GM18507 (cell line): ENCODE data around the gene KLF13.
A peak's percentile ranks its signal among the peaks of the same experiment; 100 is the strongest.

Source experiments
- DNase-seq: peaks from one replicate; pipeline ENCODE4 v3.0.0; 2011; ENCODE audit warnings: low read depth; ENCODE audit not compliant: insufficient read length; ENCODE audit errors: extremely low spot score
- FAIRE-seq: peaks from 2 replicates; lab custom pipeline; 2011; peaks lifted over from hg19 to GRCh38; lab: Jason Lieb, UNC

The KLF13 gene

DNA sequence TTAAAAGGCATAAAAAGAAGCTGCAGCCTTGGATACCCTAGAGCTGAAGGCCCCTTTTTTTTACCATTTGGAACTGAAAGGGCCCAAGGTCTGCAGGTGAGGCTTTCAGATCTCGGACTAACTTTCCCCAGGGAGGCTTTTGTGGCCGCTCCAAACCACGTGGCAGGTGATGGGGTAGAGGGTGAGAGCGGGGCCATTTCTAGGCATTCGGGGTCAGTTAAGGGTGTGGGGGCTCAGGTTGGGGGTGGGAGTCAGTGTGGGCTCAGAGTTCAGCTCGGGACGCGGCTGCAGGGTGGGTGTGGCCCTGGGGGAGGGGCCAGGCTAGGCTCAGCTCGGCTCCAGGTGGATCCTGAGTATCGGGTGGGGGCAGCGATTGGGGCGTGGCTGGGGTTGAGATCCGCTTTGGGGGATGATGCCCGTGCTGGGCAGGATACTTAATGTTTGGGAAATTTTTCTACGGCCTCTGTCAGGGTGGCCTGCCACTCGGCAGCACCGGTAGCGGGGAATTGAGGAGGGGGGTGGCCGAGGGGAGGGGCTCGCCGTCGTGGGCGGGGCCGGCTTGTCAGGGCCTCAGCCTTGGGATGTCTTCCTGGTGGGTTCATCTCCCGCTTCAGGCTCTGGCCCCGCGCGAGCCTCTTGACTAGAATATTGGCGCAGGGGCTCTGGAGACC is 2.5 kb downstream of the KLF13 start:
- DNase-seq (no peak), FAIRE-seq (peak; percentile 89)

DNA sequence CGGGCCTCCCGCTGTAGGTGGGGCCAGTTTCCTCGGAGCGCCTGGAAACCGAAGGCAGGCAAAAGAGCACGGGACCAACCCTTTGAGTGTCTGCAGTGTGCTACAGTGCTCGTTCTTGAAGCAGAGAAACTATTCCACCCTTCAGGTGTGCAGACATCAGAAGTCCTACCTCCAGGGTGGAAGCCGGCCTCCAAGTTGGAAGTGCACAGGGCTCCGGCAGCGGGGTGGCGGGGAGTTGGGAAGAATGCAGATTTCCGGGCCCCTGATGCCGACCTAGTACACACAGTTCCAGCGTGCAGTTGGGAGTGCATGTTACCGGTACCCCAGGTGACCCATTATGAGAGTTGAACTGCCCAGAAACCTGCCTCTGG is 3.0 kb downstream of the KLF13 start:
- no peak for FAIRE-seq
- DNase-seq: no peak

DNA sequence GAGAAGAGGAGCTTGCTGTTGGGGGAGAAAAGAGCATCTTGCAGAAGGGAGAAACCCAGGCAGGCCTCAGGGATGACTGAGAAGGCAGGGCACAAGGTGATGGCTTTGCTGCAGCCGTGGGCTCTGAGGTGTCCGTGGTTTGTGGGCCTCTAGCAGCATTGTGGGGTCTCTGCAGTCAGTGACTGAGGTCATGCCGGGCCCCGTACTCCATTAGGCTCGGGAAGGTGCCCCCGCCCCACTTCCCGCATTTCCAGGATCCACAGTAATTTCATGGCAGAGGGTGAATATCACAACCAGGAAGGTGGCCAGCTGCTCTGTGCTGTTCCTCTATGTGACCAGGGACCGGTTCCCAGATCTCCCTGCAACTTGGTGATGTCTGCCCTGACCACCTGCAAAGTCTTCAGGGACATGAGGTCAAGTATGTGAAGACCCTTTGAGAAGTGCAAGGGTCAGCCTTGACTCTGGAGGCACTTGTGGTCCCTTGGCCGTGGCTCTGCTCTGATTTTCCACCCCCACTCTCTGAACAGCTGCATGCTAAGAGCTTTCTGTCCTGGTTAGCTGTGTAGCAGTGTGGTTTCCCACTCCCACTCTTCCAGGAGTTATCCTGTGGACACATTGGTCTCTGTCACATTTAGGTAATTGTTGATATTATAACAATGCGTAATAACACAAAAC is 3.6 kb downstream of the KLF13 start:
- FAIRE-seq: no peak
- no peak for DNase-seq

DNA sequence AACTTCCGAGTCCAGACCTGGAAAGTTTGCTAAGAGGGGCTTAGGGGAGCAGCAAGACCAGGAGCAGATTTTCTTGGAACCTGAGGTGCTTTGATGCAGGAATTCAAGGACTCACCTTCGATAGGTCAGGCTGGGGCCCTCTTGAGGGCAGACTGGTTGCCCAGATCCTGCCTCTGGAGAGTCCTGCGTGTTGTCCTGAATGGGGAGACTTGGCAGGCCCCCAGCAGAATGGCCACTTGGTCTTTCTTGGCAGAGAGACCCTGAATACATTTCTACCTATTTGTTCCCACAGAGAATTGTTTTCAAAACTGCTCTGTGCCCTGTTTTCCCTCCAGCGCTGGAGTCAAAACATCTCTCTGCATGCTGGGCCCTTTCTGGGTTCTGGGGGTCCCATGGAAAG is 4.2 kb downstream of the KLF13 start:
- DNase-seq (no peak), FAIRE-seq (no peak)

DNA sequence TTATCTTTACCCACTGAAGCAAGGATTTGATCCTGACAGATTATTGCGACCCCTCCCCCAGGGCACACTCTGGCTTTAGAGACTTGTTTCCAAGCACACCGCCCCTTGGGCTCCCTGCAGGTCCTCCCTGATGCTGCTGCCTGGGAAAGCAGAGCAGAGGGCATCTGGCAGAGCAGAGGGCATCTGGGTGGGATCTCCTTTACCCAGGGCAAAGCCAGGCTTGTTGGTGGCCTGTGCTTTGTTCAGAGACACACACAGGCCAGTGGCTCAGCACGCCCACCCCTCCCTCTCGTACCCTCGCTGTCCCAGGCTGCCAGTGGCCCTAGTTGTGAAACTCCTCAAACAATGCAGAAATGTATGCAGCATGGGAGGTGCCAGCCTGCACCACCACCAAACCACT is 4.8 kb downstream of the KLF13 start:
- no peak for FAIRE-seq
- no peak for DNase-seq

DNA sequence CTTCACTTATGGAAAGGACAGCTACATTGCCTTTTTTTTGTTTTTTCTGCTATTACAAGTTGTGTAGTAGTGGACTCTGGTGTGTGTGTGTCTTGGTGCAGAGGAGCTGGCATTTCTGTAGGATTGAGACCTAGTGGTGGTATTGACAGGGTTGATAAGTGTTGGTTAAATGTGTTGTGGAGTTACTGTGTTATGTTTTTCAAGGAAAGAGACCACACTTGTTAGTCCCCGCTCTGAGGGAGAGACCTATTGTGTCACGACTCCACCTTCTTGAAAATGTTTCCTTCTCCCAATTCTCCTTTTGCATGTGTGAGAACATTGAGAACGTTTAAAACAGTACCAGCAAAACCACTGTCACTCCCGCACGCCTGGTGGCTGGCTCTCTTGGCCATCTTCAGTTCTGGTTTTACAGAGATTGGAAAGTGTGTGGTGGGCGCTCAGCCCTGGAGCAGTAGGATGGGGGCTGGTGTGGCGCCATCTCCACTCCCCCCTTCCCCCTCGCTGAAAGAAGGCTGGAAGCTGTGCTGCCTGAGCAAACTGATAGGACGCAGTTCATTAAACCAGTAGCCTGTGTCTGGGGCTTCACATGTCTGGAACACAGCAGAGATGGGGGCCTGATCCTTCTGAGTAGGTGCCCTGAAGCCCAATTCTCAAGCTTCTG is 5.5 kb downstream of the KLF13 start:
- FAIRE-seq: peak; percentile 26

DNA sequence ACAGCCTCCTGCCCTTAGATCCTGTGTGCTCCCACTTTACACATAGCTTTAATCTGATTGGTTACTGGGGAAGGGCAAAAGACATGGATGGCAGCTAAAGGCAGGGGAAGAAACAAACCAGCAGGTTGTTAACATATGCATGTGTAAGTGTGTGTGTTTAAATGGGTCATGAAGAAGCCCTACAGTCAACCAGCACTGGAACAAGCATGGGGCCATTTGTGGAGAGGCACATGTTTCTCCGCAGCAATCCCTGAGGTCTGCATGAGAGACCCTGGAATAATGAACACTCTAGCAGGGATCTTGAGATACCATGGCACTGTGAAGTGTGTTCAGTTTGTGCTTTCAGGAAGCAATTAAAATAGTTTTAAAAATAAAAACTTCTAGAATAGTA is 6.0 kb downstream of the KLF13 start:
- DNase-seq (no peak), FAIRE-seq (no peak)

More for the DNA sequence above, 5.5 kb downstream of the KLF13 start:
- no peak for DNase-seq

DNA sequence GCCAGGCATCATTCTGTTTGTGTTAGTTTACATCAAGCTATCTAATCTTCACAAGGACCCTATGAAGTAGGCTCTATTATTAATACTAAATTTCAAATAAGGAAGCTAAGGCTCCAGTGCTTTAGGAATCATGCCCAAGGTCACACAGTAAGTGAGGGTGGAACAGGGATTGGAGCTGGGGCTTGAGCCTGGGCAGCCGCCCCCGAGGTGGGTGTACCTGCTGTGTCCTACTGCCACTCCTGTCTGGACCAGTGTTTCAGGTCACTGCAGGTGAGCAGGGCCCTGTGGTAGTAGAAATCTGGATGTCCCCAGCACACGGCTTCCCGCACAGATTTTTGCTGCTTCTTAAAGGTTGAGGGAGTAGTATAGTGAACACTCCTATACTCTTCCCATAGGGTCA is 6.5 kb downstream of the KLF13 start:
- FAIRE-seq: no peak

DNA sequence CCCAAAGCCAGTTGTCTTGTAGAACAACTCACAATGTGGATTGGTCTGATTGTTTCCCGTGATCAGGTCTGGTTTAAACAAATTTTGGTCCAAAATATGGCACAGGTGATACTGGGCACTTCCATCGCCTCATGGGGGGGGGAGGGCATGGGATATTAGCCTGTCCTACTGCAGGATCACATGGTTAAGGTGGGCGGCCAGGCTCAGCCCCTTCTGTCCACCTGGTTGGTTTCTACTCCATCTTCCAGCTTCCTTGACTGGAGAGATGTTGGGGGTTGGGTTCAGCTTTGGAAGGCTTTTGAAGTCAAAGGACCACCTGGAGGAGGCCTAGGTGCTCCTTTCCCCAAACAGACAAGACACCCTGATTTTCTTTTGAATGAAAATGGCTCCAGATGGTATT is 7.2 kb downstream of the KLF13 start:
- FAIRE-seq: no peak
- DNase-seq: no peak

More for the DNA sequence above, 6.5 kb downstream of the KLF13 start:
- DNase-seq: no peak

DNA sequence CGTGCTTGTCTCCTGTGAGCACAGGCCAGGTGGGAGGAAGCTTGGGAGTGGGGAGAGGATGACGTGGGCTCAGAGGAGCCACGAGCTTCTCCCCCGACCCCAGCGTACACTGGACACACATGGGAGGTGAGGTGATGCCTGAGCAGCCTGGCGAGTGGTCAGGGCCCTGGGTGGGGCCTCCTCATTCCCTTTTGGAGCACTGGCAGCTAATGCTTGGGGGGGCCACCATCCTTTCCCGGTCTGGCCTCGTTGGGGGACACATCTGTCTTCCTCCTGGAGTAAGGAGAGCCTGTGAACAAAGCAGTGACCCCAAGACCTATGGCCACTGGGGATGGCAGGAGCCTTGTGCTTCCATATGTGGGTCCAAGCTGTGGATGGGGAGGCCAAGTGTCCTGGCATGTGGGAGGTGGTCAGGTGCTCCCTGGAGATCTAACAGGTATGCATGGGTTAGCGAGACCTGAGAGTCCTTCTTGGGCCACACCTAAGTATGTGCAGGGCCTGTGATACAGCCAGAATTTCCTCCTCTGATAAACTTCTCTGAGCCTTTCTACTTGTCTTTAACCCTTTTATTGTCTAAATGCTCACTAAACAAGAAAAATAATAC is 9.5 kb downstream of the KLF13 start:
- FAIRE-seq: no peak
- DNase-seq: no peak

DNA sequence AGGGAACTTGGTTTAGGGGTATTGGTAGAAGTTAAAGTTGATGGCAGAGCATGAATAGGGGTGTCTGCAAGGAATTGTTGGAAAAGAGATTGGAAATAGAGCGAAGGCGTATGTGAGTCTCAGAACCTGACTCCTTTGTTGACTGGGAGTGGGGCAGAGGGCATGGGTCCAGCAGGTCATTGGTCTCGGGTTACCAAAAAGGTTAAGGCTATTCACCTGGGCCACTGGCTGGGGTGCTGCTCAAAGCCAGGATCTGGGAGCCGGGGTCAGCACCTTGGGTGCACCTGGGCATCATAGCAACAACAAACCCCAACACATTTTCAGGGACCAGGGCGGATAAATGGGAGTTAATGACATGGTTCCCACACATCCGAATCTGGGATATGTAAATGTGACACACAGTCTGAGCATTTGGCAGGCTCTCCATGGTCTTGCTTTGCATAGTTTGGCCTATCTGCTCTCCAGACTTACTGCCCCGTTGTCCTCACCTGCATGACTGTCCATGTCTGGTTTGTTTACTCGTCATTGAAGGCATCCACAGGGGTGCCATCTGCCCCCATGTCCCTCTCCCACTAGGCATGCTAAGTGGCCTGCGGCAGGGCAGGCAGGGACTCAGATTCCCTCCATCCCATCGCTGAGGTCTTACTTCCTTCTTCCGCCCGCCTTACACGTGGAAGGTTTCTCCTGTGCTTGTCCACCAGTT is 10.1 kb downstream of the KLF13 start:
- no peak for DNase-seq
- no peak for FAIRE-seq

DNA sequence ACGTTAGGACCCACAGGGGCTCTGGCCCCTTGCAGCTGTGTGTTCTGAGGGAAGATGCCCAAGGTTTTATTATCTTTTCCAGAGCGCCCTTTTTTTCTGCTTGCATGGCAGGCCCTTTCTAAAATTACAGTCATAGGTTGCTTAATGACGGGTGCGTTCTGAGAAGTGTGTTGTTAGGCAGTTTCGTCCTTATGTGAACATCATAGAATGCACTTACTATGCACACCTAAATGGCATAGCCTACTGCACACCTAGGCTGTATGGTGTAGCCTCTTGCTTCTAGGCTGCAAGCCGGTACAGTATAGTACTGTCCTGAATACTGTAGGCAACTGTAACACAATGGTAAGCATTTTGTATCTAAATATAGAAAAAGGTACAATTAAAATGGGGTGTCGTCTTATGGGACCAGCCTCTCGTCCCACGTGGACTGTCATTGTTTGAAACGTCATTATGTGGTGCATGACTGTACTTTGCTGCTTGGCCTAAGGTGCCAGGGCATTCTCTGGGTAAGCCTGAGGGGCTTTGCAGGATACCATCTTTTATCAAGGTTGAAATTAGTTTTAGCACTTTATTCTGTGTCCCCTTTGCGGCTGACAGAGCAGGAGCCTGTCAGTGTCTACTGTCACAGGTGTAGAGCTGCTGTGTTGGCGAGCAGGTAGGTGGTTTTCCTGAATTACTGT is 10.9 kb downstream of the KLF13 start:
- FAIRE-seq (no peak), DNase-seq (no peak)

DNA sequence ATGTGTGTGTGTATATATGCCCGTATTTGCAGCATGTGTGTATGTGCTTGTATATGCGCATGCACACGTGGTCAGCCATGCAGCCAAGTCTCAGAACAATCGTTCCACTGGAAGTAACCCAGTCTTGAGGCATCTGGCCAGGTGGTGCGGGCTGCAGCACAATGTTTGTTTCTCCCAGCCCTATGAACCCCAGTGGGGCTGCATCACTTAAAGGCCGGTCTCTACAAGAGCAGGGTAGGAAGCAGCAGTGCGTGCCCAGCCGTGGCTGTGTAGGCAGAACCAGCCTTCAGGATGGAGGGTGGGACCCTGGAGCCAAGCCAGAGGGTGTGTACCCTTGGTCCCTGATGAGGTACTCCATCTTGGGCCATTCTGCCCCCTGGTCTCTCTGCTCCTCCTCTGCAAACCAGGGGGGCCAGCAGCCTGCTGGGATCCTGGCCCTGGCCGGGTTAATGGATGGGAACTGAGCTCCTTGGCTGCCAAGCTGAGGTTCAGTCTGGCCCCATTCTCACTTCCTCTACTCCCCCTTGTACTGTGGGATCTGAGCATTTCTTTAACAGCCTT is 11.8 kb downstream of the KLF13 start:
- DNase-seq (no peak), FAIRE-seq (peak; percentile 95)

DNA sequence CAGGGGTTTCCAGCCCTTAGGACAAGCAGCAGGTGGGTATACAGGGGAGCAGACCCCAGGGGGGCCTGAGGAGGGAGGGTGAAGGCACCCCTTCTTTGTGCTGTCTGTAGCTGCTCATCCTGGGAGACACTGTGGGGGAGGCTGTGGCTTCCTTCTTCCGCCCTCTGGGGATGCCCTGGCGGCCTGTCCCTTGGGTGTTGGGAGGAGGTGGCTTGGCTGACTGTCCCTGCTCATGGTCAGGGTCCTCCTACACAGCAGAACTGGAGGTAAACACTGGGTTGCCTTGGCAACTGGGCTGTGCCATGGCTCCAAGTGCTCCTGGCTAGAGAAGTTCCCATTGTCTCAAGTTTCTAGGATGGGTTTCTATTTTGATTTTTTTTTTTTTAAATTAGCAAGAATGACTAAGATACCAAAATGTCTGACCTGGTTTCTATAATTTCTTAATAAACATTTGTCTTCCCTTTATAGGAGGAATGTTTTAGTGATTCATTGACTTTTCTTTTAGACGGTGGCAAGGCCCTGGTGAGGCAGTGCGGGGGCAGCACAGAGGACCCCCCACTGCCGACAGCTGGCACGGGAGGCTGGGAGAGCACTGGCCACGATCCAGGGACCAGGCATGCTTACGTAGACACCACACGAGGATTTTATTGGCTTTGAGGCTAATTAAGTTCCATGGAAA is 12.4 kb downstream of the KLF13 start:
- DNase-seq: no peak
- no peak for FAIRE-seq

DNA sequence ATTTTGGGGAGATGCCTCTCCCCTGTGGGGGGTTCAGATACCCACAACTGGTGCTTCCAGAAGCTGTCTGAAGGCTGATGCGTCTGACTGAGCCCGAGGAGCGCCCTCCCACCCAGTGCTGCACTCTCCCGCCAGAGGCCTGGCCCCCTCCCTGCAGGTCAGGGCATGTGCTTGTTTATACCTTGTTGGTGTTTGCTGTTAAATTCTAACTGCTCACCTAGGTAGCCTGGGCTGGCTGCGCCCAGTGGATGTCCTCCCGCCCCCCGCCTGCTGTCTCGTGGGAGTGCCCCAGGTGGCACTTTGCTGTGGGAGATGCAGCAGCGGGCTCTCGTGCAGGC is 12.9 kb downstream of the KLF13 start:
- no peak for FAIRE-seq

DNA sequence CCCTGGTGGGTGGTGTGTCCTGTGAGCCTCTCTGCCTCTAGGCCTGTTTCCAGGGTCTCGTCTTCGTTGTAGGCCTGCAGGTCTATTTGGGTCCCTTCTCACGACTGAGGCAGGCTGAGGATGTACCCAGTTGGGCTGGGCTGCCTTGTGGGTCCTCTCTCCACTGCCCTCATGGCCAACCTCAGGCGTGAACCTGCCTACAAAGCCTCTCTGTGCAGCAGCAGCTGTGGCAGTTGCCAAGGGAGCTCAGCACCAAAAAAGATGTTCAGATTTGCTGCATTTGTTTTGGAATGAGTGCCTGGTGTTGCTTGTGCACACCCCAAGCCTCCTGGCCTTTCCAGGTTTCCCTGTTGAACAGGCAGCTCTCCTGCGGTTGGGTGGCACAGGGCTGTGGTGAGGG is 13.4 kb downstream of the KLF13 start:
- no peak for DNase-seq
- FAIRE-seq: no peak

More for the DNA sequence above, 12.9 kb downstream of the KLF13 start:
- no peak for DNase-seq

DNA sequence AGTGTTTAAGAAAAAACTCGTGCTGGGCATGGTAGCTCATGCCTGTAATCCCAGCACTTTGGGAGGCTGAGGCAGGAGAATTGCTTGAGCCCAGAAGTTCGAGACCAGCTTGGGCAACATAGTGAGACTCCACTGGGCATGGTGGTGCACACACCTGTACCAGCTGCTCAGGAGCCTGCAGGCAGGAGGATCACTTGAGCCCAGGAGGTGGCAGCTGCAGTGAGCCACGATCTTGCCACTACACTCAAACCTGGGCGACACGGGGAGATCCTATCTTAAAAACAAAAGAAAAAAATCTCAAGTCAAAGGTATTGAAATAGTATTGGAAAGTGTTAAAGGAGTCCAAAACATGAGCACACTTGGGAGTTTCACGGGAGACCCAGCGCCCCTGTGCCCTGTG is 14.0 kb downstream of the KLF13 start:
- DNase-seq (no peak), FAIRE-seq (no peak)

DNA sequence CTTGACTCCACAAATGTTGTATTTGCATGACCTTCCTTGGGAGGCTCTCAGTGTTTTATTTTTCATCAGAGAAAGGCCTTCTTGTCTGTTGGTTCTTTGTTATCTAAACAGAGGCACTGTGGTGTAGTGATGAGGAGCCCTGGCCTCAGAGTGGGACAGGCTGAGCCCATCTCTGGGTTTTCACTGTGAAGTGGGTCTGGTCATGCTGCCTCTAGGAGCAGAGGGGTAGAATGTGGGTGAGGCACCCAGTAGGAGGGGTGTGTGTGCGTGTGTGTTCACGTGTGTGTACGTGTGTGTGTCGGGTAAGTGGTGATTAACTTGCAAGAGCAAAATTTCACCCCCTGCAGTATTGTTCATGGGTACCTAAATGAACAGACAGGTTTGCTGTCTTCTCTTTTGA is 14.4 kb downstream of the KLF13 start:
- DNase-seq (no peak), FAIRE-seq (no peak)
